Heart right ventricle (tissue), 16 donors: Measurements from ENCODE around the gene CFAP119. TPM values are rescaled to one million over a fixed set of nuclear protein-coding genes. Genes with fewer than 3 reads are reported as not detected.

Experiments used
- ATAC-seq, 8 donors: fragments of 200-7000 bp; cut with Tn5 transposase; one replicate each; pipeline ENCODE4 v1.9.1; 2020; ENCODE audit warnings: mild to moderate bottlenecking in 8 of 8, moderate library complexity in 8 of 8, moderate number of reproducible peaks in 1 of 8
- DNase-seq, 2 donors: peaks; one replicate each; pipeline ENCODE4 v3.0.0-alpha.2; 2020
- H3K27ac ChIP-seq, 10 donors: fragments of 200-600 bp; sonication (generic) in 2 of 10; one replicate each; pipeline versions ENCODE4 v1.5.0 to v1.8.0; 2020 to 2022; ENCODE audit warnings: mild to moderate bottlenecking in 3 of 10
- H3K27me3 ChIP-seq, 7 donors: fragments of 200-600 bp; one replicate each; pipeline ENCODE4 v1.8.0; 2021 to 2022; ENCODE audit warnings: mild to moderate bottlenecking in 2 of 7
- H3K36me3 ChIP-seq, 9 donors: fragments of 200-600 bp; sonication (generic) in 1 of 9; one replicate each; pipeline versions ENCODE4 v1.5.0 to v1.8.0; 2020 to 2022; ENCODE audit warnings: mild to moderate bottlenecking in 2 of 9
- H3K4me1 ChIP-seq, 9 donors: fragments of 200-600 bp; sonication (generic) in 1 of 9; one replicate each; pipeline versions ENCODE4 v1.5.0 to v1.8.0; 2020 to 2022; ENCODE audit warnings: mild to moderate bottlenecking in 4 of 9
- H3K4me3 ChIP-seq, 10 donors: fragments of 200-600 bp; sonication (generic) in 2 of 10; one replicate each; pipeline versions ENCODE4 v1.5.0 to v1.8.0; 2020 to 2022; ENCODE audit warnings: mild to moderate bottlenecking in 7 of 10, moderate library complexity in 2 of 10
- H3K9me3 ChIP-seq, 11 donors: fragments of 200-600 bp in 10 of 11; sonication (generic) in 2 of 11; one replicate each; pipeline versions ENCODE4 v1.5.0 to v1.8.0; 2013 to 2022; ENCODE audit warnings: mild to moderate bottlenecking in 2 of 11, control low read depth in 1 of 11, moderate library complexity in 1 of 11
- WGBS, 2 donors: extraction: QIAGEN DNeasy Blood & Tissue Kit; methylation state at CpG; one replicate each; pipeline ENCODE4 v1.1.7; 2013; ENCODE audit warnings: inconsistent platforms in 1 of 2; 5-methylcytosine and 5-hydroxymethylcytosine counted together
- intact Hi-C, 10 donors: fragments of 100-400 bp; cut with DNase I; formaldehyde crosslinking; loops; one replicate each; pipeline versions ENCODE4 v1.11.1 to v1.14.2; 2022
- polyA plus RNA-seq, 2 donors: library from polyadenylated mRNA; stranded (reverse); fragments of 200-250 nt; gene quantifications; one replicate each; pipeline ENCODE4 v1.2.3, GENCODE V29; 2013
- total RNA-seq, 10 donors: library from RNA; stranded (reverse); fragmentation: NEBNext Ultra II Directional in 3 of 10; extraction: Animal tissue kit (Norgen Biotek cat#: 25700) in 3 of 10; gene quantifications; one replicate each; pipeline versions ENCODE4 v1.2.1 to v1.2.4, GENCODE V29; 2021 to 2023
- TF ChIP-seq, protein P1 (sequence below), 9 donors: fragments of 200-600 bp; sonication (generic) in 2 of 9; IDR thresholded peaks; one replicate each; pipeline versions ENCODE4 v1.5.0 to v1.8.0; 2021 to 2022; ENCODE audit warnings: antibody characterized with exemption in 9 of 9, mild to moderate bottlenecking in 5 of 9, moderate library complexity in 1 of 9
- donor health status: Arrhythmogenic right ventricular cardiomyopathy.
- donor health status: ischemic (EF 13 %, LVEDD 7.1; RV severe dilation, severe dysfunction).
- donor health status: healthy with polysubstance abuse.
- donor health status: DM: no; HTN: yes; CAD: no.
- donor health status: DM: no; HTN: no; CAD: no.
- donor health status: ischemic (EF 25% LVEDD 6.9; RV normal size, moderate dysfunction).
- donor health status: ischemic (EF 25% LVEDD 5.7; RV mildly dilated, moderate dysfunction).
- donor health status: healthy.
- donor health status: DM: yes; HTN: yes; CAD: no.
- donor health status: Ischemic cardiomyopathy.
- donor health status: ischemic (EF 35%, LVEDD 5.7; RV mildly dilated, moderate dysfunction).
- donor health status: nonischemic (EF 11% LVEDD 7.7; RV severe dilation, severe dysfunction).
- donor health status: DM: yes; HTN: yes; CAD: no.
- donor health status: PGD.
- donor health status: ischemic (EF 29% LVEDD 5.4; RV normal size, mild dysfunction).
- donor health status: nonischemic (EF 23%, LVEDD 6.1; RV moderate dilation, normal function).

The CFAP119 gene
- total and polyA plus RNA-seq, 12 donors, result 0.44 to 2.3 (median 1.1) TPM

DNA sequence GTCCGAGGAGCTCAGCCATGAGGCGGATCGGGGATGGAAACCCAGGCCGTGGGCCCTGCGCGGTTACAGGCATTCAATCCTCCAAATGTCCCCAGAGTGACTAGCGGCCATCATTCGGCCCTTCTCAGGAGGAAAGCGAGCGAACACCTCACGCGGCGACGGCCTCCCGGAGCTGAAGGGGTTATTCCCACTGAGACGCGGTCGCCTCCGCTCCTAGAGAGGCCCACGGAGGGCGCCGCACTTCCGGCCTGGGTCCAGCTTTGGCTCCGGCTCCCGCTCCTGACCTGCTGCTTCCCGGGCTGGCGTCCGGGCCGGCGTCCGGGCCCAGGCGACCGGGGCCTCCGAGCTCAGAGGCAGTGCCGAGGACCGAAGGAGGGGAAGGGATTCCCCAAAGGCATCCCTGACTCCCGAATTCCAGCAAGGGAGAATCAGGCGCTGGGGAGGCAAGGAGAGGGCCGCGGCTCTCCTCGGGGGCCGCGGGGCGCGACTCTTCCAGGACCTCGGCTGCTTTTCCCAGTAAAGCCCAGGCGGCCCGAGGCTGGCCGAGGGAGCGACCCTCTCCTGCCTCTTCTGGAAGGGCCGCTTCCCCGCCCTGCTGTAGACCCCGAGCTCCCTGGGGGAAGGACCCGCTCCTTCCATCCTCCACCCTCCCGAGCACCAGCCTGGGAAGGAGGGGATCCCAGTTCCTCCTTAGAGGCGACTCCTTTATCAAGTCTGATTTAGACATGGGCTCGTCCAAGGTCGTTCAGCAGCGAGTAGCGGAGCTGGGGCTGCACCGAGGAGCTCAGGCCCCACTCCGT is 43.7 kb upstream of the CFAP119 start:
- peak overlapping the region; percentile 44 to 89 (median 78) for H3K4me3 ChIP-seq
- WGBS, 2 donors, result 1% methylated on average over 62 of the region's 62 CpGs
- H3K36me3 ChIP-seq, result no peaks in the 10 kb centered on the region
- DNase-seq (peak; percentile 90 to 91), ATAC-seq (peak; percentile 96 to 98 (median 98))
- peaks cover 0 to 27% (median 19%) of the 10 kb centered on the region in 9 donors for H3K4me1 ChIP-seq
- no peaks in the 10 kb centered on the region for H3K9me3 ChIP-seq
- H3K27ac ChIP-seq, result peak overlapping the region; percentile 87 to 99 (median 94)
- intact Hi-C loops, result loop anchor here in 5 of 10 donors (1.0 to 10.0 kb wide), 2 partner anchors 18 to 69 kb away; partner anchors contain the start of gene ZNF629 (in 4 of the 5)
- TF ChIP-seq, protein P1, sequence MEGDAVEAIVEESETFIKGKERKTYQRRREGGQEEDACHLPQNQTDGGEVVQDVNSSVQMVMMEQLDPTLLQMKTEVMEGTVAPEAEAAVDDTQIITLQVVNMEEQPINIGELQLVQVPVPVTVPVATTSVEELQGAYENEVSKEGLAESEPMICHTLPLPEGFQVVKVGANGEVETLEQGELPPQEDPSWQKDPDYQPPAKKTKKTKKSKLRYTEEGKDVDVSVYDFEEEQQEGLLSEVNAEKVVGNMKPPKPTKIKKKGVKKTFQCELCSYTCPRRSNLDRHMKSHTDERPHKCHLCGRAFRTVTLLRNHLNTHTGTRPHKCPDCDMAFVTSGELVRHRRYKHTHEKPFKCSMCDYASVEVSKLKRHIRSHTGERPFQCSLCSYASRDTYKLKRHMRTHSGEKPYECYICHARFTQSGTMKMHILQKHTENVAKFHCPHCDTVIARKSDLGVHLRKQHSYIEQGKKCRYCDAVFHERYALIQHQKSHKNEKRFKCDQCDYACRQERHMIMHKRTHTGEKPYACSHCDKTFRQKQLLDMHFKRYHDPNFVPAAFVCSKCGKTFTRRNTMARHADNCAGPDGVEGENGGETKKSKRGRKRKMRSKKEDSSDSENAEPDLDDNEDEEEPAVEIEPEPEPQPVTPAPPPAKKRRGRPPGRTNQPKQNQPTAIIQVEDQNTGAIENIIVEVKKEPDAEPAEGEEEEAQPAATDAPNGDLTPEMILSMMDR (IDR thresholded peaks at IDR 0.05), result peak in 2 of 9 donors; percentile 18 to 27
- H3K27me3 ChIP-seq, result no peaks in the 10 kb centered on the region

DNA sequence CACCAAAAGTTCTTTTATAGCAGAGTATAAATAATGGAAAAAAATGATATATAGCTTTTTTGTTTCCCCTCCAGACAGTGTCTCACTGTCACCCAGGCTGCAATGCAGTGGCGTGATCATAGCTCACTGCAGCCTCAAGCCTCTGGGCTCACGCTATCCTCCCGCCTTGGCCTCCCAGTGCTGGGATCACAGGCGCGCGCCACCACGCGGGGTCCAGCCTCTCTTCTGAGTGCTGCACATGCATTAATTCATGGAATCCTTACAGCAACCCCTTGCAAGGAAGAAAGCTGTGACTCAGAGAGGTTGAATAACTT is 43.2 kb upstream of the CFAP119 start:
- Histone ChIP-seq H3K4me1 (peaks cover 0 to 27% (median 19%) of the 10 kb centered on the region in 9 donors), H3K27me3 (no peaks in the 10 kb centered on the region), H3K36me3 (no peaks in the 10 kb centered on the region), H3K9me3 (no peaks in the 10 kb centered on the region), H3K27ac (peak overlapping the region in 9 of 10 donors; percentile 89 to 99 (median 95)), H3K4me3 (peak overlapping the region in 9 of 10 donors; percentile 64 to 89 (median 78))
- ATAC-seq, result peak in 4 of 8 donors; percentile 6 to 31 (median 14)
- TF ChIP-seq, protein P1 (IDR thresholded peaks at IDR 0.05), result no peak
- no peak for DNase-seq
- intact Hi-C loops, result loop anchor here in 5 of 10 donors (1.0 to 10.0 kb wide), 2 partner anchors 18 to 70 kb away; partner anchors contain the start of gene ZNF629 (in 4 of the 5)
- WGBS, 2 donors, result 42 to 48% methylated on average over 8 of the region's 8 CpGs

DNA sequence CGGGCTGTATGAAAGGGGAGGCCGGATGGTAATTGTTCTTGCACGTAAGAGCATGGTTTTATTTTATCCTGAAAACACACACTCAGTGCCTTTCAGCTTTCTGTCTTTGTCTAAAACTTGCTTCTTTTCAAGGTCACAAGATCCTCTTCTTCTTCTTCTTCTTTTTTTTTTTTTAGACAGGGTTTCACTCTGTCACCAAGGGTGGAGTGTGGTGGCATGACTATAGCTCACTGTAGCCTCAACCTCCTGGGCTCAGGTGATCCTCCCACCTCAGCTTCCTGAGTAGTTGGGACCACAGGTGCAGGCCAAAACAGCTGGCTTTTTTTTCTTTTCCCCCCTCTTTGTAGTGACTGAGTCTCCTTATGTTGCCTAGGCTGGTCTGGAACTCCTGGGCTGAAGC is 41.1 kb upstream of the CFAP119 start:
- H3K4me1 ChIP-seq, result peaks cover 0 to 25% (median 19%) of the 10 kb centered on the region in 9 donors
- no peaks in the 10 kb centered on the region for H3K9me3 ChIP-seq
- ATAC-seq (no peak), DNase-seq (no peak)
- TF ChIP-seq, protein P1 (IDR thresholded peaks at IDR 0.05), result no peak
- intact Hi-C loops, result loop anchor here in 1 of 10 donors (10.0 kb wide), 1 partner anchor 72 kb away; no protein-coding TSS in a partner anchor
- H3K36me3 ChIP-seq, result no peaks in the 10 kb centered on the region
- WGBS, 2 donors, result 65 to 66% methylated on average over 3 of the region's 3 CpGs
- H3K27ac ChIP-seq, result no peak overlapping the region
- no peaks in the 10 kb centered on the region for H3K27me3 ChIP-seq
- no peak overlapping the region for H3K4me3 ChIP-seq

DNA sequence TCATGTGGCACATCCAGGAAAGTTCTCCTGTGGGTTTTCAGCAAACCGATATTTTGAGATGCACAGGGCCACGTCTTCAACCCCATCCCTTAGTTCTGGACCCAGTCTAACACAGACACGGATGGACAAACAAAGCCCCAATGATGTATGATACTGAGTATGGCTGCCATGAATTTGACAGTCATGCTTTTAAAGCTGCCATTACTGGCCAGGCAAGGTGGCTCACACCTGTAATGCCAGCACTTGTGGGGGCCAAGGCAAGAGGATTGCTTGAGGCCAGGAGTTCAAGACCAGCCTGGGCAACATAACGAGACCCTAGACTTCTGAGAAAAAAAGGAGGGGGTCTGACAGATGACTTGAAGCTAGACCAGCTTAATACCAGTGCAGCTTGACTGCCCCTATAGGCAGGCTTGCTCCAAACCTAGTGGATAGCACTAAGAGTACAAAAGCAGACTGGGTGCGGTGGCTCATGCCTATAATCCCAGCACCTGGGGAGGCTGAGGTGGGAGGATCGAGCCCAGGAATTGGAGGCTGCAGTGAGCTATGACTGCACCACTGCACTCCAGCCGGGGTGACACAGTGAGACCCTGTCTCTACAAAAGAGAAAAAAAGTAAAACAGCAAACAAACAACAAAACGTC is 35.9 kb upstream of the CFAP119 start:
- intact Hi-C loops, result no loop called here
- no peaks in the 10 kb centered on the region for H3K9me3 ChIP-seq
- ATAC-seq, result no peak

More for the DNA sequence above, 35.9 kb upstream of the CFAP119 start:
- DNase-seq, result no peak
- Histone ChIP-seq H3K27ac (no peak overlapping the region), H3K4me3 (no peak overlapping the region), H3K4me1 (no peaks in the 10 kb centered on the region), H3K27me3 (no peaks in the 10 kb centered on the region), H3K36me3 (no peaks in the 10 kb centered on the region)
- TF ChIP-seq, protein P1 (IDR thresholded peaks at IDR 0.05), result no peak
- 76 to 78% methylated on average over 8 of the region's 8 CpGs for WGBS, 2 donors
